Peyer's patch (tissue), 4 donors: Measurements from ENCODE around the gene CNGA1.

Source experiments
- CTCF ChIP-seq, 6 experiments: fragments of 450-650 bp in 4 of 6; fragments of 200-600 bp in 2 of 6; sonication (generic) in 1 of 6; IDR thresholded peaks; one replicate each; pipeline ENCODE4 v1.5.1; 2017 to 2019; ENCODE audit warnings: antibody characterized with exemption in 6 of 6, mild to moderate bottlenecking in 3 of 6, moderate library complexity in 1 of 6
- POLR2A ChIP-seq, 2 donors: fragments of 450-650 bp; IDR thresholded peaks; one replicate each; pipeline ENCODE4 v1.5.1; 2017; ENCODE audit warnings: antibody characterized with exemption in 2 of 2, mild to moderate bottlenecking in 2 of 2, moderate library complexity in 2 of 2

GRCh38 chr4:48015678-48016077, 803 bp downstream of the CNGA1 start:
- TF ChIP-seq CTCF (IDR thresholded peaks at IDR 0.05) (no peak), POLR2A (IDR thresholded peaks at IDR 0.05) (no peak)
